ENCODE results near the gene PARVB.

The PARVB gene

GRCh38 chr22:44068422-44069191 lies 44.5 kb downstream of the PARVB start:
- peaks cover 13% of the 10 kb centered on the region for H3K4me1 Mint-ChIP-seq (ENCODE audit: low read depth)
- H3K9me3 Mint-ChIP-seq, result no peaks in the 10 kb centered on the region
- peak overlapping the region; percentile 35 for H3K4me3 Mint-ChIP-seq
- DNase-seq (ENCODE audit: low spot score), result peak; percentile 4
- H3K27ac Mint-ChIP-seq, result peak overlapping the region; percentile 60
- no peaks in the 10 kb centered on the region for H3K36me3 Mint-ChIP-seq (ENCODE audit: low read depth)
- H3K27me3 Mint-ChIP-seq (ENCODE audit: low read depth), result no peaks in the 10 kb centered on the region

- Mint-ChIP-seq H3K4me1 (ENCODE audit: low read depth) (peaks cover 9% of the 10 kb centered on the region), H3K4me3 (no peak overlapping the region), H3K9me3 (no peaks in the 10 kb centered on the region), H3K36me3 (ENCODE audit: low read depth) (no peaks in the 10 kb centered on the region), H3K27me3 (ENCODE audit: low read depth) (no peaks in the 10 kb centered on the region), H3K27ac (no peak overlapping the region)
- DNase-seq (ENCODE audit: low spot score), result no peak
These were observed 45.9 kb downstream of the PARVB start for GRCh38 chr22:44070029-44070428.

GRCh38 chr22:44071781-44072326 lies 47.8 kb downstream of the PARVB start:
- Mint-ChIP-seq H3K4me3 (no peak overlapping the region), H3K4me1 (ENCODE audit: low read depth) (peaks cover 9% of the 10 kb centered on the region), H3K9me3 (no peaks in the 10 kb centered on the region), H3K36me3 (ENCODE audit: low read depth) (no peaks in the 10 kb centered on the region), H3K27me3 (ENCODE audit: low read depth) (no peaks in the 10 kb centered on the region), H3K27ac (no peak overlapping the region)
- no peak for DNase-seq (ENCODE audit: low spot score)

GRCh38 chr22:44074337-44074984 lies 50.4 kb downstream of the PARVB start:
- DNase-seq (ENCODE audit: low spot score), result no peak
- no peak overlapping the region for H3K4me3 Mint-ChIP-seq
- H3K27me3 Mint-ChIP-seq (ENCODE audit: low read depth), result no peaks in the 10 kb centered on the region
- no peaks in the 10 kb centered on the region for H3K36me3 Mint-ChIP-seq (ENCODE audit: low read depth)
- peaks cover 3% of the 10 kb centered on the region for H3K4me1 Mint-ChIP-seq (ENCODE audit: low read depth)
- H3K9me3 Mint-ChIP-seq, result no peaks in the 10 kb centered on the region
- H3K27ac Mint-ChIP-seq, result no peak overlapping the region

GRCh38 chr22:44075022-44075421 lies 50.9 kb downstream of the PARVB start:
- H3K27me3 Mint-ChIP-seq (ENCODE audit: low read depth), result no peaks in the 10 kb centered on the region
- H3K36me3 Mint-ChIP-seq (ENCODE audit: low read depth), result no peaks in the 10 kb centered on the region
- H3K4me1 Mint-ChIP-seq (ENCODE audit: low read depth), result no peaks in the 10 kb centered on the region

GRCh38 chr22:44075670-44076069 lies 51.6 kb downstream of the PARVB start:
- H3K4me3 Mint-ChIP-seq, result no peak overlapping the region
- DNase-seq (ENCODE audit: low spot score), result no peak
- H3K36me3 Mint-ChIP-seq (ENCODE audit: low read depth), result no peaks in the 10 kb centered on the region
- no peak overlapping the region for H3K27ac Mint-ChIP-seq
- no peaks in the 10 kb centered on the region for H3K27me3 Mint-ChIP-seq (ENCODE audit: low read depth)
- no peaks in the 10 kb centered on the region for H3K9me3 Mint-ChIP-seq
- no peaks in the 10 kb centered on the region for H3K4me1 Mint-ChIP-seq (ENCODE audit: low read depth)

More at GRCh38 chr22:44075022-44075421, 50.9 kb downstream of the PARVB start:
- DNase-seq (ENCODE audit: low spot score), result no peak
- no peak overlapping the region for H3K4me3 Mint-ChIP-seq
- no peaks in the 10 kb centered on the region for H3K9me3 Mint-ChIP-seq
- no peak overlapping the region for H3K27ac Mint-ChIP-seq

GRCh38 chr22:44076825-44077224 lies 52.7 kb downstream of the PARVB start:
- H3K27ac Mint-ChIP-seq, result no peak overlapping the region
- no peak for DNase-seq (ENCODE audit: low spot score)
- no peak overlapping the region for H3K4me3 Mint-ChIP-seq
- H3K4me1 Mint-ChIP-seq (ENCODE audit: low read depth), result no peaks in the 10 kb centered on the region
- H3K27me3 Mint-ChIP-seq (ENCODE audit: low read depth), result no peaks in the 10 kb centered on the region
- H3K36me3 Mint-ChIP-seq (ENCODE audit: low read depth), result no peaks in the 10 kb centered on the region
- H3K9me3 Mint-ChIP-seq, result no peaks in the 10 kb centered on the region

- no peak overlapping the region for H3K4me3 Mint-ChIP-seq
- H3K36me3 Mint-ChIP-seq (ENCODE audit: low read depth), result peaks cover 5% of the 10 kb centered on the region
- DNase-seq (ENCODE audit: low spot score), result peak; percentile 46
- H3K4me1 Mint-ChIP-seq (ENCODE audit: low read depth), result peaks cover 2% of the 10 kb centered on the region
- H3K27ac Mint-ChIP-seq, result no peak overlapping the region
- H3K27me3 Mint-ChIP-seq (ENCODE audit: low read depth), result no peaks in the 10 kb centered on the region
- no peaks in the 10 kb centered on the region for H3K9me3 Mint-ChIP-seq
These were observed 57.1 kb downstream of the PARVB start for GRCh38 chr22:44080936-44081861.

- Mint-ChIP-seq H3K4me1 (ENCODE audit: low read depth) (peaks cover 2% of the 10 kb centered on the region), H3K9me3 (no peaks in the 10 kb centered on the region), H3K36me3 (ENCODE audit: low read depth) (peaks cover 5% of the 10 kb centered on the region), H3K27ac (no peak overlapping the region), H3K4me3 (no peak overlapping the region), H3K27me3 (ENCODE audit: low read depth) (no peaks in the 10 kb centered on the region)
- DNase-seq (ENCODE audit: low spot score), result no peak
These were observed 58.7 kb downstream of the PARVB start for GRCh38 chr22:44082801-44083200.

GRCh38 chr22:44084044-44084772 lies 60.1 kb downstream of the PARVB start:
- Mint-ChIP-seq H3K4me1 (ENCODE audit: low read depth) (peaks cover 2% of the 10 kb centered on the region), H3K36me3 (ENCODE audit: low read depth) (peaks cover 5% of the 10 kb centered on the region), H3K27ac (no peak overlapping the region), H3K4me3 (no peak overlapping the region), H3K27me3 (ENCODE audit: low read depth) (no peaks in the 10 kb centered on the region), H3K9me3 (no peaks in the 10 kb centered on the region)
- no peak for DNase-seq (ENCODE audit: low spot score)

- no peak overlapping the region for H3K4me3 Mint-ChIP-seq
- H3K36me3 Mint-ChIP-seq (ENCODE audit: low read depth), result peaks cover 5% of the 10 kb centered on the region
- peak; percentile 11 for DNase-seq (ENCODE audit: low spot score)
- H3K27me3 Mint-ChIP-seq (ENCODE audit: low read depth), result no peaks in the 10 kb centered on the region
- H3K27ac Mint-ChIP-seq, result no peak overlapping the region
- H3K9me3 Mint-ChIP-seq, result no peaks in the 10 kb centered on the region
- peaks cover 2% of the 10 kb centered on the region for H3K4me1 Mint-ChIP-seq (ENCODE audit: low read depth)
These were observed 61.7 kb downstream of the PARVB start for GRCh38 chr22:44085743-44086270.

- H3K27ac Mint-ChIP-seq, result no peak overlapping the region
- H3K9me3 Mint-ChIP-seq, result no peaks in the 10 kb centered on the region
- DNase-seq (ENCODE audit: low spot score), result no peak
- H3K27me3 Mint-ChIP-seq (ENCODE audit: low read depth), result no peaks in the 10 kb centered on the region
- no peak overlapping the region for H3K4me3 Mint-ChIP-seq
- peaks cover 5% of the 10 kb centered on the region for H3K4me1 Mint-ChIP-seq (ENCODE audit: low read depth)
- H3K36me3 Mint-ChIP-seq (ENCODE audit: low read depth), result peaks cover 5% of the 10 kb centered on the region
These were observed 62.4 kb downstream of the PARVB start for GRCh38 chr22:44086271-44087088.
